ENCODE results near the gene AP1M1.

Gene AP1M1

DNA sequence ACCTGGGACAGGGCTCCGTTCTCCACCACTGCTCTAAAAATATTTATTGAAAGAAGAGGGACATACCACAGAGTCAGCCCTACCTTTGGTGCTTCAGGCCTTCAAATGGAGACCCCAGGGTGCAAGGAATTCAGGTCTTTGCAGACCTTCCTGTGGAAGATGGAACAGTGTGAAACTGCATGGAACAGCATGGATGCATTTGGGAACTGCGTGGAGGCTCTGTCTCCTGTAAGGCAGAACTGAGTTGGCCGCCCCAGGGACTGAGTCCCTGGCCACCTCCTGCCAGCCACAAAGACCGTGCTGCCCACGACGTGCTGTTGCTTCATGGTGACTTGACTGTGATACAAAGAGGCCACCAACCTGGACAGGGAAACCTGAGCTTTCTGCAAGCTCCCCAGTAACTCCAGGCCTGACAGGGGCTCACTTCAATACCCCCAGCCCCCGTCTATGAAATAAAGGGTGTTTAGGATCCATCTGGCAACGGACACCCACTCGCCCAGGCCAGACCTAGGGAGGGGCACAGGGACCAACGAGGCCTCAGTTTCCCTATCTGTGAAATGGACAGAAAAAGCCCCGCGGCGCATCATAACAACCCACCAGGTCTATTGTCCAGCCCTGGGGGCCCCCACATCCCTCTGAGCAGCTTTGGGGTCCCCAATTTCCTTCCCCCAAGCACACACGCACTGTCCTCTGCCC, 68.3 kb downstream of the AP1M1 start:
- no peak overlapping the region for H3K4me3 ChIP-seq (ENCODE audit: control insufficient read depth, low read depth, low read length)
- TF ChIP-seq, protein P1, sequence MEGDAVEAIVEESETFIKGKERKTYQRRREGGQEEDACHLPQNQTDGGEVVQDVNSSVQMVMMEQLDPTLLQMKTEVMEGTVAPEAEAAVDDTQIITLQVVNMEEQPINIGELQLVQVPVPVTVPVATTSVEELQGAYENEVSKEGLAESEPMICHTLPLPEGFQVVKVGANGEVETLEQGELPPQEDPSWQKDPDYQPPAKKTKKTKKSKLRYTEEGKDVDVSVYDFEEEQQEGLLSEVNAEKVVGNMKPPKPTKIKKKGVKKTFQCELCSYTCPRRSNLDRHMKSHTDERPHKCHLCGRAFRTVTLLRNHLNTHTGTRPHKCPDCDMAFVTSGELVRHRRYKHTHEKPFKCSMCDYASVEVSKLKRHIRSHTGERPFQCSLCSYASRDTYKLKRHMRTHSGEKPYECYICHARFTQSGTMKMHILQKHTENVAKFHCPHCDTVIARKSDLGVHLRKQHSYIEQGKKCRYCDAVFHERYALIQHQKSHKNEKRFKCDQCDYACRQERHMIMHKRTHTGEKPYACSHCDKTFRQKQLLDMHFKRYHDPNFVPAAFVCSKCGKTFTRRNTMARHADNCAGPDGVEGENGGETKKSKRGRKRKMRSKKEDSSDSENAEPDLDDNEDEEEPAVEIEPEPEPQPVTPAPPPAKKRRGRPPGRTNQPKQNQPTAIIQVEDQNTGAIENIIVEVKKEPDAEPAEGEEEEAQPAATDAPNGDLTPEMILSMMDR (IDR thresholded peaks at IDR 0.05; ENCODE audit: control insufficient read depth, insufficient read depth, low read depth, low read length, missing control alignments) = no peak
- DNase-seq (ENCODE audit: low read depth) = no peak

DNA sequence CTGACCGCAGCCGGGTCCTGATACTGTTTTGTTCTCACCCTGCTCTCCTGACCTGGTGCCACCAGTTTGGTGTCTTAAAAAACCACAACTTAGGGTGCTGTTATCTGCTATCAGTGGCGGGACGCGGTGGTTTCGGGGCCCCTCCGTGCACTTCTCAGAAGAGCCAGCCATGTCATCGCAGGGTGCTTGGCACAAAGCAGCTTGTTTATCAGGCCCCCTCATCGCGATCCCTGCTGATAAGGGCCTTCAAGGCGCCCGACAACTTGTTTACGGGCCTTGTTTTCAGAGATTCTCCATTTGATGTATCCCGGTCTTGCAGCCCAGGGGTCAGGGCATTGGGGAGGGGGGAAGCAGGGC, 68.9 kb downstream of the AP1M1 start:
- TF ChIP-seq, protein P1 (IDR thresholded peaks at IDR 0.05; ENCODE audit: control insufficient read depth, insufficient read depth, low read depth, low read length, missing control alignments) = no peak
- H3K4me3 ChIP-seq (ENCODE audit: control insufficient read depth, low read depth, low read length) = no peak overlapping the region
- no peak for DNase-seq (ENCODE audit: low read depth)

DNA sequence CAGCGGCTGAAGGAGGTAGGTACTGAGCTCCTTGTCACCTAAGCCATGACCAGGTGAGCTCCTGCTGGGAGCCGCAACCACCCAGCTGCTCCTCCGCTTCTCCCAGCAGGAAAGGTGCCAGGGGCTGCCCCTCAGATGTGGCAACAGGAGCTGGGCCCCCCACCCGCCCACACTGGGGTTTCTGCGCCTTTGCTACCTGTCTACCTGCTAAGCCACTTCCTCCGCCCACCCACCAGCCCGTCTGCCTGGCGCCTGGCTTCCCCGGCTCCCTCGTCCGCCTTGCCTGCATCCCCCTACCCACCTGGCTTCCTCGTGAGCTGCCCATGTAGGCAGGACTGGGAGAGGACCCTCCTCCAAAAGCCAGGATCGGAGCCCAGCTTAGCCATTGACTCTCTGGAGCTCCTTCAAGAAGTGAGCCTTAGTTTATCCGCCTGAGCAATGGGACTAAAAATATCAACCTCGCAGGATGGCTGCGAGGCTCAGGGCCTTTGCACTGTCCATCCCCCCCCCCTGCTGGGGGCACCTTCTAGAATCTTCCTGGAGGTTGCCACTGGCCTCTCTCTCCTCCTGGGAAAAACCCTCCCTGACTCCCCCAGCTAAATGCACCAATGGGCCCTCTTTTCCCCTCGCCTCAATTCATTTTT, 71.1 kb downstream of the AP1M1 start:
- no peak for DNase-seq (ENCODE audit: low read depth)
- TF ChIP-seq, protein P1 (IDR thresholded peaks at IDR 0.05; ENCODE audit: control insufficient read depth, insufficient read depth, low read depth, low read length, missing control alignments) = no peak
- no peak overlapping the region for H3K4me3 ChIP-seq (ENCODE audit: control insufficient read depth, low read depth, low read length)

DNA sequence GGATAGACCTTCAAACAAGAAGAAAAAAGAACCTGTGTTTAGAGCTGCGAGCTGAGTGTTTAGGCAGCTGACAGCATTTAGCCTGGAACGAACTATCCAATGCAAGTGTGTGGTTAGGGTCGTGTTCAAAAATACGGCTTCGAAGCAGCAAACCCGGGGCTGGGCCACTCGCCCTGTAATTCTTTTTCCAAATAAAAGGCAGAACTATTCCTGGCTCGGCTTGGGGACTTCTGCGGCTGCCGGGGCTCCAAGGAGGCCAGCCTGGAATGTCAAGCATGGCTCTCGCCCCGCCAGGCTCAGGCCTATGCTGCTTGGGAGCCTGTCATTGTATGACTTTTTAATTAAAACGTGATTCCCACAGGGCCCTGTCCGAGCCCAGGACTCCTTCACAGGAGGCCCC, 75.2 kb downstream of the AP1M1 start:
- TF ChIP-seq, protein P1 (IDR thresholded peaks at IDR 0.05; ENCODE audit: control insufficient read depth, insufficient read depth, low read depth, low read length, missing control alignments) = no peak
- no peak overlapping the region for H3K4me3 ChIP-seq (ENCODE audit: control insufficient read depth, low read depth, low read length)
- DNase-seq (ENCODE audit: low read depth) = no peak

DNA sequence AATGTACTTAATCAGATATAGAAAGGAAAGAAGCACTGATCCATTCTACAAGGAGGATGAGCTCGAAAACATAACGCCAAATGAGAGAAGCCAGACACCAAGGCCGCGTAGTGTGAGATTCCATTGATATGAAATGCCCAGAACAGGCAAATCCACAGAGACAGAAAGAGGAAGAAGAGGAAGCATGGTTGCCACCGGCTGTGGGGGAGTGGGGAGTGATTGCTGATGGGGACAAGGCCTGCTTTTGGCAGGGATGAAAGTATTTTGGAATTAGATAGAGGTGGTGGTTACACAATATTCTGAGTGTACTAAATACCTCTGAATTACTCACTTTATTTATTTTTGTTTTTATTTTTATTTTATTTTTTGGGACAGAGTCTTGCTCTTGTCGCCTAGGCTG, 76.7 kb downstream of the AP1M1 start:
- DNase-seq (ENCODE audit: low read depth) = no peak
- no peak overlapping the region for H3K4me3 ChIP-seq (ENCODE audit: control insufficient read depth, low read depth, low read length)
- TF ChIP-seq, protein P1 (IDR thresholded peaks at IDR 0.05; ENCODE audit: control insufficient read depth, insufficient read depth, low read depth, low read length, missing control alignments) = no peak

DNA sequence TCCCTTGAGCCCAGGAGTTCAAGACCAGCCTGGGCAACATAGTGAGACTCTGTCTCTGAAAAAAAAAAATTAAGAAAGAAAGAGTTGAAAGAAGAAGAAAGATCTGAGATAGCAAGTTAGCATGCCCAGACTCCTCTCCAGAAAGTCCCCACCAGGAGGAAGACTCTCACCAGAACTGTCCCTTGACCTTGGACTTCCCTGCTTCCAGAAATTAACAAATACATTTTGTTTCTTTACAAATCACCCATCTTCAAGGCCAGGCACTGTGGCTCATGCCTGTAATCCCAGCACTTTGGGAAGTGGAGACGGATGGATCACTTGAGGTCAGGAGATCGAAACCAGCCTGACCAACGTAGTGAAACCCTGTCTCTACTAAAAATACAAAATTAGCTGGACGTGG, 82.6 kb downstream of the AP1M1 start:
- TF ChIP-seq, protein P1 (IDR thresholded peaks at IDR 0.05; ENCODE audit: control insufficient read depth, insufficient read depth, low read depth, low read length, missing control alignments) = no peak
- no peak overlapping the region for H3K4me3 ChIP-seq (ENCODE audit: control insufficient read depth, low read depth, low read length)

More for the DNA sequence above, 82.6 kb downstream of the AP1M1 start:
- DNase-seq (ENCODE audit: low read depth) = no peak

Data from AG09309 (cell line).